ENCODE results near the gene GPR63. TPM values are rescaled to one million over a fixed set of nuclear protein-coding genes. Genes with fewer than 3 reads are reported as not detected.

Gene GPR63
- total and polyA plus RNA-seq, 2 donors (not counting 1 experiment from before 2014, with no cell fraction given), result 0.01 to 0.12 TPM

- H3K4me3 Mint-ChIP-seq, result no peak overlapping the region
- no peaks in the 10 kb centered on the region for H3K79me2 ChIP-seq (ENCODE audit: control insufficient read depth, insufficient read depth, low read length)
- TF ChIP-seq, protein P1, sequence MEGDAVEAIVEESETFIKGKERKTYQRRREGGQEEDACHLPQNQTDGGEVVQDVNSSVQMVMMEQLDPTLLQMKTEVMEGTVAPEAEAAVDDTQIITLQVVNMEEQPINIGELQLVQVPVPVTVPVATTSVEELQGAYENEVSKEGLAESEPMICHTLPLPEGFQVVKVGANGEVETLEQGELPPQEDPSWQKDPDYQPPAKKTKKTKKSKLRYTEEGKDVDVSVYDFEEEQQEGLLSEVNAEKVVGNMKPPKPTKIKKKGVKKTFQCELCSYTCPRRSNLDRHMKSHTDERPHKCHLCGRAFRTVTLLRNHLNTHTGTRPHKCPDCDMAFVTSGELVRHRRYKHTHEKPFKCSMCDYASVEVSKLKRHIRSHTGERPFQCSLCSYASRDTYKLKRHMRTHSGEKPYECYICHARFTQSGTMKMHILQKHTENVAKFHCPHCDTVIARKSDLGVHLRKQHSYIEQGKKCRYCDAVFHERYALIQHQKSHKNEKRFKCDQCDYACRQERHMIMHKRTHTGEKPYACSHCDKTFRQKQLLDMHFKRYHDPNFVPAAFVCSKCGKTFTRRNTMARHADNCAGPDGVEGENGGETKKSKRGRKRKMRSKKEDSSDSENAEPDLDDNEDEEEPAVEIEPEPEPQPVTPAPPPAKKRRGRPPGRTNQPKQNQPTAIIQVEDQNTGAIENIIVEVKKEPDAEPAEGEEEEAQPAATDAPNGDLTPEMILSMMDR (IDR thresholded peaks at IDR 0.05), result no peak
- no peak for TF ChIP-seq EZH2 (IDR thresholded peaks at IDR 0.05; ENCODE audit: borderline replicate concordance, insufficient read depth, low read depth, low read length, poor library complexity, severe bottlenecking)
- ATAC-seq (ENCODE audit: low read depth), result no peak
- H3K9ac ChIP-seq (ENCODE audit: low read length), result no peak overlapping the region
- CTCF ChIA-PET, result no interaction called here
- POLR2A ChIA-PET, result no interaction called here
- H3K27me3 Mint-ChIP-seq, result peaks cover 14% of the 10 kb centered on the region
- H2AFZ ChIP-seq (ENCODE audit: insufficient read depth, low read depth, low read length, poor library complexity, severe bottlenecking), result no peak overlapping the region
- no peak overlapping the region for H3K27ac ChIP-seq (ENCODE audit: low read length in 2 of 2)
- no peaks in the 10 kb centered on the region for H3K36me3 ChIP-seq (replicated peaks in 1 of 2; ENCODE audit: control extremely low read depth in 1 of 2, control insufficient read depth in 1 of 2, extremely low read depth in 1 of 2, insufficient read depth in 2 of 2, low read length in 1 of 2)
- no peaks in the 10 kb centered on the region for H3K4me1 ChIP-seq (ENCODE audit: control insufficient read depth in 2 of 2, insufficient read depth in 2 of 2, low read length in 2 of 2)
- DNase-seq, result no peak
- H4K20me1 ChIP-seq (ENCODE audit: control insufficient read depth, insufficient read depth, low read length, poor library complexity, severe bottlenecking), result no peaks in the 10 kb centered on the region
- H3K9me3 ChIP-seq (ENCODE audit: control extremely low read depth in 1 of 3, control insufficient read depth in 2 of 3, insufficient read depth in 1 of 3, low read length in 2 of 3), result no peaks in the 10 kb centered on the region
- no peaks in the 10 kb centered on the region for H3K4me1 Mint-ChIP-seq
- no peaks in the 10 kb centered on the region for H3K9me3 Mint-ChIP-seq (ENCODE audit: insufficient read depth)
- H3K4me3 ChIP-seq (ENCODE audit: control extremely low read depth in 1 of 5, extremely low read depth in 1 of 5, insufficient read depth in 1 of 5, low read depth in 2 of 5, low read length in 4 of 5), result no peak overlapping the region
- intact Hi-C loops (cut with micrococcal nuclease), result no loop called here
- no peaks in the 10 kb centered on the region for H3K27me3 ChIP-seq (replicated peaks in 1 of 4; ENCODE audit: control extremely low read depth in 1 of 4, control insufficient read depth in 3 of 4, insufficient read depth in 4 of 4, low read length in 3 of 4)
- no peak overlapping the region for H3K4me2 ChIP-seq (replicated peaks; ENCODE audit: low read depth, low read length, poor library complexity, severe bottlenecking)
- no peak overlapping the region for H3K27ac Mint-ChIP-seq
These were observed 40.9 kb upstream of the GPR63 start for GRCh38 chr6:96878143-96878542.

- WGBS (ENCODE audit: insufficient coverage), result 94% methylated on average over 3 of the region's 9 CpGs
- POLR2A ChIA-PET, result no interaction called here
These were observed 39.7 kb upstream of the GPR63 start for GRCh38 chr6:96876886-96877545.

More at GRCh38 chr6:96876886-96877545, 39.7 kb upstream of the GPR63 start:
- no peak overlapping the region for H3K9ac ChIP-seq (ENCODE audit: low read length)
- no peaks in the 10 kb centered on the region for H3K36me3 ChIP-seq (replicated peaks in 1 of 2; ENCODE audit: control extremely low read depth in 1 of 2, control insufficient read depth in 1 of 2, extremely low read depth in 1 of 2, insufficient read depth in 2 of 2, low read length in 1 of 2)
- no peaks in the 10 kb centered on the region for H3K9me3 ChIP-seq (ENCODE audit: control extremely low read depth in 1 of 3, control insufficient read depth in 2 of 3, insufficient read depth in 1 of 3, low read length in 2 of 3)
- Mint-ChIP-seq H3K9me3 (ENCODE audit: insufficient read depth) (no peaks in the 10 kb centered on the region), H3K4me3 (no peak overlapping the region), H3K27me3 (peaks cover 11% of the 10 kb centered on the region), H3K4me1 (no peaks in the 10 kb centered on the region), H3K27ac (no peak overlapping the region)
- no peak overlapping the region for H3K4me3 ChIP-seq (ENCODE audit: control extremely low read depth in 1 of 5, extremely low read depth in 1 of 5, insufficient read depth in 1 of 5, low read depth in 2 of 5, low read length in 4 of 5)
- no peak overlapping the region for H2AFZ ChIP-seq (ENCODE audit: insufficient read depth, low read depth, low read length, poor library complexity, severe bottlenecking)
- intact Hi-C loops (cut with micrococcal nuclease), result no loop called here
- H3K4me2 ChIP-seq (replicated peaks; ENCODE audit: low read depth, low read length, poor library complexity, severe bottlenecking), result no peak overlapping the region
- CTCF ChIA-PET, result no interaction called here
- DNase-seq, result no peak
- no peaks in the 10 kb centered on the region for H4K20me1 ChIP-seq (ENCODE audit: control insufficient read depth, insufficient read depth, low read length, poor library complexity, severe bottlenecking)
- H3K79me2 ChIP-seq (ENCODE audit: control insufficient read depth, insufficient read depth, low read length), result no peaks in the 10 kb centered on the region
- no peak for TF ChIP-seq EZH2 (IDR thresholded peaks at IDR 0.05; ENCODE audit: borderline replicate concordance, insufficient read depth, low read depth, low read length, poor library complexity, severe bottlenecking)
- TF ChIP-seq, protein P1 (IDR thresholded peaks at IDR 0.05), result no peak
- no peaks in the 10 kb centered on the region for H3K27me3 ChIP-seq (replicated peaks in 1 of 4; ENCODE audit: control extremely low read depth in 1 of 4, control insufficient read depth in 3 of 4, insufficient read depth in 4 of 4, low read length in 3 of 4)
- no peak overlapping the region for H3K27ac ChIP-seq (ENCODE audit: low read length in 2 of 2)
- no peaks in the 10 kb centered on the region for H3K4me1 ChIP-seq (ENCODE audit: control insufficient read depth in 2 of 2, insufficient read depth in 2 of 2, low read length in 2 of 2)
- ATAC-seq (ENCODE audit: low read depth), result no peak

Data from B cell (primary cell).